ENCODE results near the gene UFSP2. TPM values are rescaled to one million over a fixed set of nuclear protein-coding genes. Genes with fewer than 3 reads are reported as not detected.
A peak's percentile ranks its signal among the peaks of the same experiment; 100 is the strongest.

Gene UFSP2, protein sequence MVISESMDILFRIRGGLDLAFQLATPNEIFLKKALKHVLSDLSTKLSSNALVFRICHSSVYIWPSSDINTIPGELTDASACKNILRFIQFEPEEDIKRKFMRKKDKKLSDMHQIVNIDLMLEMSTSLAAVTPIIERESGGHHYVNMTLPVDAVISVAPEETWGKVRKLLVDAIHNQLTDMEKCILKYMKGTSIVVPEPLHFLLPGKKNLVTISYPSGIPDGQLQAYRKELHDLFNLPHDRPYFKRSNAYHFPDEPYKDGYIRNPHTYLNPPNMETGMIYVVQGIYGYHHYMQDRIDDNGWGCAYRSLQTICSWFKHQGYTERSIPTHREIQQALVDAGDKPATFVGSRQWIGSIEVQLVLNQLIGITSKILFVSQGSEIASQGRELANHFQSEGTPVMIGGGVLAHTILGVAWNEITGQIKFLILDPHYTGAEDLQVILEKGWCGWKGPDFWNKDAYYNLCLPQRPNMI
- 10 to 100 TPM; 28.7 to 40.0 TPM for total RNA-seq

DNA sequence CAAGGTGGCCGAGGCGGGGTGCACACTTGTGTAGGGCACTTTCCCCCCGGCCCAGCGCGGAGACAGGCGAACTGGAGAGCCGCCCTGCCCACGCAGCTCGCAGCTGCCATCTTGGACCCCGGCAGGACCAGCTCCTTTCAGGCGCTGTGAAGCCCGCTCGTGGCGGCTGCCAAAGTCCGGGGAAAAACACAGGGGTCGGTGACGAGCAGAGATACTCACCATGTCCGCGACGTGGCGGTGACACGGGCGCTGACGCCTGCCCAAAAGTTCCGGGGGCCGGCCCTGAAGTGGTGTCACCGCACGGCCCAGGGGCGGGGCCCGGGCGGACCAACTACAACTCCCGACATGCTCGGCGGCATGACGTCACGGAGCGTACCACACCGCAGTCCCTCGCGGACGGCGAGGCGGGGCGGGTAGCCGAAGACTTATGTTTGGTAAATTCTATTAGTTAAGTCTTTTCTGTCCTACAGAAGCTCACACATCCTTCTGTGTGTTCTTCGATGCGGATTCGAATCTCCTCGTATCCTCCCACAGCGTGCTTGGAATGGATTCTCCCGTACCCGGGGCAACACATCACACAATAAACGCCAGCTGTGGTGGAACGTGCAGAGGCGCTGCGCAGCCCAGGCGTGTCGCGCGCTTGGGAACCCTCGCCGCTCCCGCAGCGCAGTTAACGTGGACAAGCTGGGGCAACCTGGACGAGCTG lies at the start of gene UFSP2:
Gene UFSP2, minus strand, starts transcription at position 318 of the 706 bp plus-strand sequence. Its CDS starts 96 bp downstream, at position 222.
- no peaks in the 10 kb centered on the region for H3K9me3 Mint-ChIP-seq
- peaks cover 20 to 21% of the 10 kb centered on the region in 2 donors for H3K36me3 Mint-ChIP-seq
- ATAC-seq (peak; percentile 95 to 97), DNase-seq (ENCODE audit: low spot score in 2 of 2) (peak; percentile 86 to 96)
- H3K27ac Mint-ChIP-seq: peak within 1 kb of the TSS; percentile 97 to 99

DNA sequence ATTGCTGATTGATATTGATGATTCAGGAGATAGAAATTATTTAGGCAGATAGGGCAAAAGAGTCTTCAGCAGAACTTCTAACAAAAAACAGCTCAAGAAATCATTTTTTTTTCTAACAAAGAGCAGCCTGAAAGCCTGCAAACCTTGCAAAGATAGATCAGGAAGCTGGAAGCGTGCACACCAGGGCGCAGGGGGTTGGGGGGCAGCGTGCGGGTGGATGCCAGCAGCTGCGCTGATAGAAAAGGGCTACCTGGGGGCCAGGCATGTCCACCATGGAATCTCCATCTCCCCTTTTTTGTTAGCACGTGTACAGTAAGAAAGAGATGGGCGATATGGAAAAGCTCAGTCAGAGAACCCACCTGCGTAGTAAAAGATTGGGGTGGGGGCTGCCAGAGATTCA lies 47.5 kb upstream of the UFSP2 start:
- DNase-seq (ENCODE audit: low spot score in 2 of 2): no peak
- Mint-ChIP-seq H3K36me3 (peaks cover 0 to 6% of the 10 kb centered on the region in 2 donors), H3K27ac (no peak overlapping the region), H3K9me3 (no peaks in the 10 kb centered on the region)
- no peak for ATAC-seq

DNA sequence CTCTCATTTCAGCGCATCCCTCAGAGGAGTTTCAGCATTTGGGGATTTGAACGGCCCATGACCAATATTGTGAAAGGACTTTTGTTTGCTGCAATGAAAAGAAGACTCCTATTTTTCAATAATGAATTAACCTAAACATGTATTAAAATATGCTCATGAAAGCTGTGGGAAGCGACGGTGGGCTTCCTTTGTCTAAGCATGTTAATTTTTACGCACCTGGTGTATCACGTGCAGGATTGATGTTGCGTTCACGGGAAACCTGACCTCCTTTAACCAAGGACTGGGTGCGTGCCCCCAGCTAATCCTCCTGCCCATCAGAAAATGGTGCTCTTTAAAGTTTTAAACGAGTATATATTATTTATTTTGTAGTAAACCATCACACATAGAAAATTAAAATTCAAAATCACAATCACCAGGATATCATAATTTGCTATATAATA lies 46.4 kb upstream of the UFSP2 start:
- Mint-ChIP-seq H3K27ac (peak overlapping the region in 1 of 2 donors; percentile 1), H3K36me3 (peaks cover 0 to 6% of the 10 kb centered on the region in 2 donors), H3K9me3 (no peaks in the 10 kb centered on the region)
- no peak for DNase-seq (ENCODE audit: low spot score in 2 of 2)
- no peak for ATAC-seq

DNA sequence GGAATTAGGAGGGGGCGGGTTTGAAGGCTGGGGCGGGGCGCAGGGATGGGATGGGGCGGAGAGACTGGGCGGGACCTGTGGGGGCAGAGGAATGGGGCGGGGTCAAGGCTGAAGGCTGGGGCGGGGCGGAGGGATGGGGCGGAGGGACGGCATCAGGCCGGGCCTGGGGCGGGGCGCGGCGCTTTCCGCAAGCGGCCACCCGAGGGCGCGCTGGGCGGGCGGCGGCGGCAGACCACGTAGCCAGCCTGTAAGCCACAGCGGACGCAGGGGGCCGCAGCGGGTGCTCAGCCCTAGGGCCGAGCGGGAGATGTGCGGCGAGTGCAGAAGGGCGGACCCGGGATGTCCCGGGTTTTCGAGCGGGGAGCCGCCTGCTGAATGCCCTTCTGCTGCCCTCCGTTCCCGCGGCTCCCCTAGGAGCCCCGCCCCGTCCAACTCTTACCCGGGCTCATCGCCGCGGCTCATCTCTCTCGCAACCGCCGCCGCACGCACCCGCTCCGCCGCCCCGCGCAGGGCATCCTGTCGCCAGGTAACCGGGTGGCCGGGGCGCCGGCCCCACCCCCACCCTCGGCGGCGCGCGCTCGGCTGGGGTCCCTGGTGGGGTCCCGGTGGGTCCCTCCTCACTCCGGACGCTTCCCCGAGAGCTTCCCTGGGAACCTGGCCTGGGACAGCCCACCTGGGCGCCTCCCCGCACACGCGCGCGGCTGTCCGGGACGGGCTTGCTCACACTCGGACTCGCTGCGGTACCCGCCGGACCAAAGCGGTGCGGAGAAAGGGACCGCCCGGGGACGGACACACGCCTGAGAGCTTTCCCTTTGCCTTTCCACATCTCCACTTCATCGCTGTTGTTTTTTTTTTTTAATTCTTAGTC lies 45.7 kb upstream of the UFSP2 start, which contains the start of gene CCDC110:
Gene CCDC110, minus strand, starts transcription at position 499 of the 868 bp plus-strand sequence. Its CDS starts 50 bp downstream, at position 449.
- Mint-ChIP-seq H3K27ac (peak within 1 kb of the TSS in 1 of 2 donors; percentile 1), H3K9me3 (no peaks in the 10 kb centered on the region), H3K36me3 (no peaks in the 10 kb centered on the region)
- ATAC-seq: peak; percentile 91 to 95
- peak; percentile 87 to 89 for DNase-seq (ENCODE audit: low spot score in 2 of 2)

DNA sequence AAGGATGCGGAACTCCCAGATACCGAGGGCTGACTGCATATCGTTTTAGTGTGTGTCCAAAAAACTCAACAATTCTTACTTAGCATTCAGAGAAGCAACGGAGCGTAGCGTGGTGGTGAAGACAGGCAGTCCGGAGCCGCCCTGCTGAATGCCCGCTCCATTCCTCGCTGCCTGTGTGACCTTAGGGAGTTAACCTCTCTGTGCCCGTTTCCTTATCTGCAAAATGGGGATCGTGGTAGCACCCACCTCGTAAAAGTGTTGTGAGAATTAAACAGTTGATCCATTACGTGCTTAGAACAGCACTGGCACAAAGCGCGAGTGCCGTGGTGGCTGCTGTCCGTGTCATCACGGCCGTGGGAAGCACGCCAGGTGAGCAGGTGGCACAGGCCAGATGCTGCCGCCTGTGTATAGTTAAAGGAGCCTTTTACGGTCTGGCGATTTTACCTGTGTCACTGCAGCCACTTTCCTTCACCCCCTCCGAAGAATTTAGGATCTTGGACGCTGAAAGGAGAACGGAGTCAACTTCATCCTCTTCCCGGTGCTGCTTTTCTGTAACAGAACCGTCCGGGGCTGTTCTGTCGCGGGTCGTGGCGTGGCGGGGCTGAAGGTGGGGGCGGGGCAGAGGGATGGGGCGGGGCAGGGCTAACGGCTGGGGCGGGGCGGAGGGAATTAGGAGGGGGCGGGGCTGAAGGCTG lies 44.9 kb upstream of the UFSP2 start:
- Mint-ChIP-seq H3K36me3 (no peaks in the 10 kb centered on the region), H3K27ac (no peak overlapping the region), H3K9me3 (no peaks in the 10 kb centered on the region)
- ATAC-seq (peak; percentile 10 to 22), DNase-seq (ENCODE audit: low spot score in 2 of 2) (peak; percentile 36 to 62)

DNA sequence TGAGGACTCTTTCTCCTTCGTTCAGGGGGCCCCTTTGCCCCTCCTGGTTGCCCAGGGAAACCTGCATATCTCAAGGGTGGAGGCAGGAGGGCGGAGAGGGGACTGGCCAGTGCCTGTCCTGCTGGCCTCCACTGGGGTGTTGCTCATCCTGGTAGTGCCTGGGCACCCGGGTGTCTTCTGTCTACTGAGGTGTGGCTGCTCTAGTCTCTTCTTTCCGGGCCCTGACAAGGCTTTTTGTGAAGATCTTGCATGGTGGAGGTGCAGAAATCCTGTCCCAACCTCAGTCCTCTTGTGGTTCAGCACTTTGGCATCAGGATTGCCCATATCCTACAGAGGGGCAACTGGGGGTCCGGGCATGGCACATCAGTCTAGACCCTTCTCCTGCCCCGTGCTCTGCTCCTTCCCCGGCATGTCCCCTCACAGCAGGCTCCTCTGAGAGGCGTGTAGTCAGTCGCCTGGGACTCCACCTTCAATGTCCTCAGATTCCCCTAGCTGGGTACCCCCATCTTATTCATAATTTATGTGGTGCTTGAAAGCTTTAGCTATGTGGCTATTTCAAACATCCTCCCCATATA lies 43.9 kb upstream of the UFSP2 start:
- Mint-ChIP-seq H3K27ac (no peak overlapping the region), H3K36me3 (no peaks in the 10 kb centered on the region), H3K9me3 (no peaks in the 10 kb centered on the region)
- DNase-seq (ENCODE audit: low spot score in 2 of 2): no peak
- no peak for ATAC-seq

DNA sequence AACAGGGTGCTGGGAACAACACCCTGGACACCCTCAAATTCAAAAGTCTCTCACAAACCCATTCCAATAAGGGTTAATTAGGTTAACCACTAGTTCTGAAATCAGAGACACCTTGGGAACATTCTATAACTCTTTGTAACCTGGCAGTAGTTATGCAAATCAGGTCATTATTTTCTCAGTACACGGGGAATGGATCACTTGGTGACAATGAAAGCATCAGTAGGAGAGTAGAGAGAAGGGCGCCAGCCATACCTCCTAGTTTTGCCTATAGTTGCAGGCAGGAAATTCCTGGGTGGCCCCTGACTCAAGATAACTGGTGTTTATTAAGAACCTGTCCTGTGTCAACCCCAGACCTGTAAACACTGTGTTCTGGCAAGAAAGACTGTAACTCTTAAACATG lies 43.2 kb upstream of the UFSP2 start:
- no peaks in the 10 kb centered on the region for H3K36me3 Mint-ChIP-seq
- H3K9me3 Mint-ChIP-seq: no peaks in the 10 kb centered on the region

DNA sequence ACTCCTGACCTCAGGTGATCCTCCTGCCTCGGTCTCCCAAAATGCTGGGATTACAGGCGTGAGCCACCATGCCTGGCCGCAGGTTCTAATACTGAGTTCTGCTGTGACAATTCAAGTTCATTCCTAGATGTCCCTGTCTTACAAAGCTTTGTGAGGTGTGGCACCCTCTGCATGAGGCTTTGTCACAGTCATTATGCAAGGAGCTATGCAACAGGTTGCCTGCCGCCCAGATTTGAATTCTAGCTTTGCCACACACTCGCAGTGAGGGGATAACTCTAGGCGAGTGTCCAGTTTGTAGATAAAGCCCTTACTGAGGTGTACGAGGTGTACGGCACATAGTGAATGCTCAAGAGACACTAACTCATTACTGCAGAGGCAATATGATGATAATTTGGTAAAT lies 42.2 kb upstream of the UFSP2 start:
- H3K36me3 Mint-ChIP-seq: no peaks in the 10 kb centered on the region
- H3K9me3 Mint-ChIP-seq: no peaks in the 10 kb centered on the region
- no peak overlapping the region for H3K27ac Mint-ChIP-seq
- no peak for DNase-seq (ENCODE audit: low spot score in 2 of 2)
- ATAC-seq: no peak

More for the DNA sequence above, 43.2 kb upstream of the UFSP2 start:
- DNase-seq (ENCODE audit: low spot score in 2 of 2): no peak
- ATAC-seq: no peak
- H3K27ac Mint-ChIP-seq: no peak overlapping the region

DNA sequence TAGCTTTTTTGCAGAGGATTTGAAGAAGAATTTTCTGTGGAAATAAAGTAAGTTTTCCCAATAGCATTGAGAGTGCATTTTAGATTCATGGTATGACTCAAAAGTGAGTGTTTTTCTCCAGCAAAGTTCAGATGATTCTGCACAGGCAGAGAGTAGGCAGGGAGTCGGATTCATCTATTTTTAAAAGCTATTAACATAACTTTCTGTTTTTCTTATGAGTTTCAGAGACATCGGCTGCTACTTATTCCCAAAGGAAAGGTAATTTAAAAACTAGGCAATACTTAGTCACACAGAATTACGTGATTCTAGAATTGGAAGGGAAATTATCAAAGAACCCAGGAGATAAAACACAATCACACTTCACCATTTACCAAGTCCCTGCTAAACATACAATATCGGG lies 41.3 kb upstream of the UFSP2 start:
- Mint-ChIP-seq H3K9me3 (no peaks in the 10 kb centered on the region), H3K27ac (no peak overlapping the region), H3K36me3 (no peaks in the 10 kb centered on the region)
- DNase-seq (ENCODE audit: low spot score in 2 of 2) (no peak), ATAC-seq (no peak)

DNA sequence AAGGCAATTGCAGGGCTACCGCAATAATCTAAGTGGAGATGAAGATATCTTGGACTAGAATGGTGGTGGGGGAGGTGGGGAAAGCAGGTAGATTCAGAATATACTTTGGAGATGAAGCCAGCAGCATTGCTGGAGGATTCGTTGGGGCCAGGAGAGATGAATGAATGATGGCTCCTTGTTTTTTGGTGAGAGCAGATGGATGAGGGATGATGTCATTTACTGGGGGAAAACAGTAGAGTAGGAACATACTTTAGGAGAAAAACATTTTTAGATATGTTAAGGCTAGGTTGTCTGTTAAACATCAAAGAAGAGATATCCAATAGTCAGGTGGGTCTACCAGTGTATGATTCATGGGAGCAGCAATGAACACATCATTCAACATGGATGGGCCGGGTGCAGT lies 39.9 kb upstream of the UFSP2 start:
- ATAC-seq (no peak), DNase-seq (ENCODE audit: low spot score in 2 of 2) (no peak)
- Mint-ChIP-seq H3K36me3 (no peaks in the 10 kb centered on the region), H3K9me3 (no peaks in the 10 kb centered on the region), H3K27ac (no peak overlapping the region)

DNA sequence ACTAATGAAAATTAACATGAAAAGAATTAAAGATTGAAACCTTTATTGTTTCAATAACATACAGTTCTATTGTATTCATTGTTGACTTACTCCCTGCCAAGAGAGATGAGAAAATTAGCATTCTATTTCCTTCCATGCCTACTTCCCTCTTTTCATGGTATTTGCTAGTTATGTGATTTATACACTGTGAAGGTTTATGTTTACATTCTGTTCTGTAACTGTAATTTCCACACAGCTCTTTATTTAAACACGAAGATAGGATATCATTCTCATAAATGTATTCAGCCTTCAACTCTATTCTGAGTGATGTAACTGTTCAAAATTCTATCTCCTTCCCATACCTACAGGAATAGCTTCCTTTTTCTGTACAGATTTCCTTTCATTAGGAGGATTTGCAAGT lies 39.1 kb upstream of the UFSP2 start:
- DNase-seq (ENCODE audit: low spot score in 2 of 2) (no peak), ATAC-seq (no peak)
- no peaks in the 10 kb centered on the region for H3K36me3 Mint-ChIP-seq
- H3K9me3 Mint-ChIP-seq: no peaks in the 10 kb centered on the region
- H3K27ac Mint-ChIP-seq: no peak overlapping the region

DNA sequence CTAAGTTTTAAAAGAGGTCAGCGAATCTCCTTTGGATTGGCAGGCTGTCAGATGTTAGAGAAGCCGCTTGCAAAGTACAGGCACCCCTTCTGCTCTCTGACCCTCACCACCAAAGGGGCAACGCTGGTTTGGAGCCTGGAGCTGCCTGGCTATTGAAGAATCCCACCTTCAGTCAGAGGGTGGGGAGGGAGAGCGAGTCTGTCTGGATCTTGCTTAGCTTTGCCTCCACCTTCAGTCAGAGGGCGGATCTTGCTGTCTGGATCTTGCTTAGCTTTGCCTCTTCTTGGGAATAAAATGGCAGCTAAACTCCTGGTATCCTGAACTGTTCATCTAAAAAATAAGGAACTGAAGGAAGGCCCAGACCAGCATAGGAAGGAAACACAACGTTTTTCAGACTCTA lies 38.4 kb upstream of the UFSP2 start:
- Mint-ChIP-seq H3K27ac (no peak overlapping the region), H3K9me3 (no peaks in the 10 kb centered on the region), H3K36me3 (no peaks in the 10 kb centered on the region)
- ATAC-seq (no peak), DNase-seq (ENCODE audit: low spot score in 2 of 2) (no peak)

DNA sequence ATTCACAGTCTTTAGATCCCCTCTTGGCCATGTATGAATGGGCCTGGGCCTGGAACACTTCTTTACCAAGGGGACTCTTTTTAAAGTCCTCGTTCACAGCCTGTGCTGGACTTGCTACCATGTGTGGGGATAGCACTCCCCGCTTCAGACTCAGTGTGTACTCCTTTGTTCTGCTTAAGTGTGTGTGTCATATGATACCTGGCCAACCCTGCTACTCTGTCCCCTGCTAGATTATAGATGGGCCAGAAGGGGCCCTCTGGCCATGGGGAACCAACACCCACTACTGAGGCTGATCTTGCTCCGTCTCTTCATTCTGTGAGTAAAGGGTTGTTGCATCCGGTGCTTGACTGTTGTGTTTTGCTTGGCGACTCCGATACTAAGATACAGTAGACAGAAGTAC lies 37.8 kb upstream of the UFSP2 start:
- no peak for DNase-seq (ENCODE audit: low spot score in 2 of 2)
- Mint-ChIP-seq H3K9me3 (no peaks in the 10 kb centered on the region), H3K36me3 (no peaks in the 10 kb centered on the region), H3K27ac (no peak overlapping the region)
- no peak for ATAC-seq

DNA sequence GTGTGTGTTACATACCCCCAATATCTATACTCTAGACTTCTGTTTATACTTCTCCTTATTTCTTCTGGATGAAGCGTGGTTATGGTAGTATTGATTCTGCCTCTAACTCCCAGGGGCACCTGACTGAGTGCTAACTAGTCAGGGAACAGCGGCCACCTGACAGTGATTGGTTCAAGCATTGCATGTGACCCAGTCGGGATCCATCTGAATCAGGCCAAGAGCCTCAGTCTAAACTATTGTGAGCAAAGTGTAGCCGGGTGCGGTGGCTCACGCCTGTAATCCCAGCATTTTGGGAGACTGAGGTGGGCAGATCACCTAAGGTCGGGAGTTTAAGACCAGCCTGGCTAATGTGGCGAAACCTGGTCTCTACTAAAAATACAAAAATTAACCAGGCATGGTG lies 35.8 kb upstream of the UFSP2 start:
- ATAC-seq (no peak), DNase-seq (ENCODE audit: low spot score in 2 of 2) (no peak)
- Mint-ChIP-seq H3K27ac (no peak overlapping the region), H3K9me3 (no peaks in the 10 kb centered on the region), H3K36me3 (no peaks in the 10 kb centered on the region)

DNA sequence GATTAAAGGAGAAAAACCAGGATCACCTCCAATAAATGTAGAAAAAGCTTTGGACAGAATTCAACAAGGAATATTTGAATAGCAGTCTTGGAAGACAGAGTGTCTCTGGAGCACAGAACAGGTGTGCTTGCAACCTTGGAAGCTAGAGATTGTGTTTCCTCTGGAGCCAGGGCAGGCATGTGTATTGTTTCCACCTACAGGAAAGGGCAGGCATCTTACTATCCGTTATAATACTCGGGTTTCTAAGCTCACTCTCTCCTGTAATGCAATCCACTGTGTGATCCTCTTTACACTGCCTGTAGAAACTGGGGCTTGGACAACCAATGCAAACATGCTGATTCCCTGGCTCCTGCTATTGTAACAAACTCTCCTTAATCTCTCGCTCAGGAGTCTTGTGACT lies 31.4 kb upstream of the UFSP2 start:
- no peaks in the 10 kb centered on the region for H3K36me3 Mint-ChIP-seq
- no peak for DNase-seq (ENCODE audit: low spot score in 2 of 2)

DNA sequence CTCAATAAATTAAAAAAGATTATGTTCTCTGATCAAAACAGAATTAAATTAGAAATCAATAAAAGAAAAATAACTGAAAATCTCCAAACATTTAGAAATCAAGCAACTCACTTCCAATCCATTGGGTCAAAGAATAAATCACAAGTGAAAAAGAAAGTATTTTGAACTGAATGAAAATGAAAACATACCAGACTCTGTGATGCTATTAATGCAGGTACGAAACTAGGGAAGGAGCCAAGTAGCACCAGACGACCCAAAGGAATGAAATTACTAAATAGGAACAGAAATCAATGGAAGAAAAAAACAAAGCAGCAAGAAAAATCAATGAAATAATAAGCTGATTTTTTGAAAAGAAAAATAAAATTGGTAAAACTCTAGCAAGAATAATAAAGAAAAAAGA lies 30.4 kb upstream of the UFSP2 start:
- no peak for ATAC-seq
- DNase-seq (ENCODE audit: low spot score in 2 of 2): no peak
- Mint-ChIP-seq H3K36me3 (no peaks in the 10 kb centered on the region), H3K9me3 (no peaks in the 10 kb centered on the region), H3K27ac (no peak overlapping the region)

More for the DNA sequence above, 31.4 kb upstream of the UFSP2 start:
- ATAC-seq: no peak
- Mint-ChIP-seq H3K27ac (no peak overlapping the region), H3K9me3 (no peaks in the 10 kb centered on the region)

Measured in activated naive CD4-positive, alpha-beta T cell treated with anti-CD3 and anti-CD28 coated beads, Interleukin-2, amount 50 U/mL, for 72 hours (primary cell).